ENCODE measurements around the gene TNFRSF1B.

- TF ChIP-seq POLR2A (IDR thresholded peaks at IDR 0.05) = no peak
- no peak for TF ChIP-seq CTCF (IDR thresholded peaks at IDR 0.05)
- TF ChIP-seq EP300 (IDR thresholded peaks at IDR 0.05) = no peak
Observed at GRCh38 chr1:12140515-12141162, 26.2 kb upstream of the TNFRSF1B start.
